SK-N-SH (cell line): ENCODE results near the gene DYNLL1. TPM values are rescaled to one million over a fixed set of nuclear protein-coding genes. Genes with fewer than 3 reads are reported as not detected.
"Not testable (repeated sequence)": the region's sequence is repeated elsewhere in the genome, so short reads cannot be mapped to it uniquely, and the experiment has no call there.

ENCODE experiments used
- CTCF ChIA-PET: fragments of 300-600, 350-600 bp; formaldehyde crosslinking; extraction: SDS; loops from one replicate; lab custom pipeline; 2021; lab: Yijun Ruan, JAX
- POLR2A ChIA-PET: fragments of 350-600 bp; sonication (Branson Sonifier 250); formaldehyde crosslinking; extraction: SDS; loops from one replicate; lab custom pipeline; 2020; ENCODE audit warnings: antibody characterized with exemption, inconsistent platforms; lab: Yijun Ruan, JAX
- DNase-seq: peaks from one replicate; pipeline ENCODE4 v3.0.0; 2012
- H2AFZ ChIP-seq: fragments of 200-600 bp; sonication (generic); 2 replicates; pipeline ENCODE4 v1.8.1; 2016; ENCODE audit warnings: antibody characterized with exemption, mild to moderate bottlenecking, low read depth
- H3F3A ChIP-seq: fragments of 200-600 bp; sonication (generic); replicated peaks from 2 replicates; pipeline ENCODE3; 2016; ENCODE audit warnings: antibody characterized with exemption, mild to moderate bottlenecking; ENCODE audit not compliant: insufficient read depth
- H3K27ac ChIP-seq, 2 experiments: fragments of 200-500 bp in 1 of 2; fragments of 200-600 bp in 1 of 2; sonication (Bioruptor generic) in 1 of 2; sonication (generic), shearing (Covaris generic) in 1 of 2; 2 replicates each; pipeline versions ENCODE4 v1.5.1 to v1.6.1; 2014 to 2016; ENCODE audit warnings: low read depth in 2 of 2, inconsistent platforms in 1 of 2, low read length in 1 of 2, mild to moderate bottlenecking in 1 of 2, mixed read lengths in 1 of 2
- H3K27me3 ChIP-seq: fragments of 200-600 bp; sonication (generic), shearing (Covaris generic); 2 replicates; pipeline ENCODE4 v1.6.1; 2016; ENCODE audit warnings: mixed run types; ENCODE audit not compliant: insufficient read depth
- H3K36me3 ChIP-seq, 2 experiments: fragments of 200-500 bp in 1 of 2; fragments of 200-600 bp in 1 of 2; sonication (Bioruptor generic) in 1 of 2; sonication (generic) in 1 of 2; replicated peaks in 1 of 2; 2 replicates each; pipeline versions ENCODE3 to v1.5.1; 2014 to 2016; ENCODE audit warnings: low read length in 1 of 2, mild to moderate bottlenecking in 1 of 2; ENCODE audit not compliant: insufficient read depth in 2 of 2, control insufficient read depth in 1 of 2
- H3K4me1 ChIP-seq, 2 experiments: fragments of 200-500 bp in 1 of 2; fragments of 200-600 bp in 1 of 2; sonication (Bioruptor generic) in 1 of 2; sonication (generic), shearing (Covaris generic) in 1 of 2; 2 replicates each; pipeline versions ENCODE4 v1.5.1 to v1.6.1; 2014 to 2016; ENCODE audit warnings: low read depth in 1 of 2, low read length in 1 of 2, mixed run types in 1 of 2; ENCODE audit not compliant: insufficient read depth in 2 of 2, control insufficient read depth in 1 of 2
- H3K4me2 ChIP-seq: fragments of 200-600 bp; sonication (generic), shearing (Covaris generic); 2 replicates; pipeline ENCODE4 v1.6.1; 2017; ENCODE audit warnings: mixed run types
- H3K4me3 ChIP-seq, 2 experiments: fragments of 200-500 bp in 1 of 2; fragments of 200-600 bp in 1 of 2; sonication (Bioruptor generic) in 1 of 2; sonication (generic), shearing (Covaris generic) in 1 of 2; 2 replicates each; pipeline versions ENCODE4 v1.5.1 to v1.8.1; 2014 to 2016; ENCODE audit warnings: low read depth in 2 of 2, inconsistent platforms in 1 of 2, low read length in 1 of 2, mild to moderate bottlenecking in 1 of 2, mixed read lengths in 1 of 2, moderate library complexity in 1 of 2
- H3K79me2 ChIP-seq: fragments of 200-600 bp; sonication (generic); 2 replicates; pipeline ENCODE4 v1.8.1; 2017; ENCODE audit warnings: mild to moderate bottlenecking; ENCODE audit not compliant: insufficient read depth
- H3K9ac ChIP-seq: fragments of 200-600 bp; sonication (generic); 2 replicates; pipeline ENCODE4 v1.6.1; 2017; ENCODE audit warnings: mixed run types
- H3K9me2 ChIP-seq: fragments of 200-600 bp; sonication (generic); 2 replicates; pipeline ENCODE4 v1.6.1; 2017; ENCODE audit warnings: mixed run types
- H3K9me3 ChIP-seq: fragments of 200-600 bp; sonication (generic); 2 replicates; pipeline ENCODE4 v1.6.1; 2017; ENCODE audit warnings: mixed run types, mild to moderate bottlenecking, moderate library complexity
- H4K20me1 ChIP-seq: fragments of 200-600 bp; sonication (generic); 2 replicates; pipeline ENCODE4 v1.6.1; 2017; ENCODE audit warnings: mild to moderate bottlenecking, mixed run types; ENCODE audit not compliant: insufficient read depth
- EZH2phosphoT487 ChIP-seq: fragments of 200-600 bp; sonication (generic); IDR thresholded peaks from 2 replicates; pipeline ENCODE4 v1.6.1; 2017; ENCODE audit warnings: low read depth, mixed run types, mild to moderate bottlenecking, antibody characterized with exemption, moderate library complexity, borderline replicate concordance
- POLR2AphosphoS5 ChIP-seq: IDR thresholded peaks from 2 replicates; pipeline ENCODE4 v1.6.1; 2012; ENCODE audit warnings: low read depth, low read length
- RFX5 ChIP-seq: IDR thresholded peaks from 2 replicates; pipeline ENCODE4 v1.6.1; 2012; ENCODE audit warnings: mild to moderate bottlenecking, improper control_type of control experiment, low read length
- USF1 ChIP-seq: IDR thresholded peaks from 2 replicates; pipeline ENCODE4 v1.4.0; 2012; ENCODE audit warnings: low read depth, borderline replicate concordance
- YY1 ChIP-seq: IDR thresholded peaks from 2 replicates; pipeline ENCODE4 v1.4.0; 2012; ENCODE audit warnings: low read depth, mild to moderate bottlenecking
- WGBS: methylation state at CpG from one replicate; pipeline ENCODE4 v1.1.6; 2017; ENCODE audit warnings: low lambda C conversion rate; 5-methylcytosine and 5-hydroxymethylcytosine counted together
- polyA plus RNA-seq, 3 experiments: library from polyadenylated mRNA; depleted of rRNA; stranded (reverse); fragments of >200 nt; gene quantifications; 2 replicates each; pipeline ENCODE4 v1.2.3, GENCODE V29; 2012
- TF ChIP-seq, protein P1 (sequence below): IDR thresholded peaks from 2 replicates; pipeline ENCODE4 v1.4.0; 2012; ENCODE audit warnings: low read depth, borderline replicate concordance

DYNLL1 gene
- polyA plus RNA-seq, 1 of the 3 experiments (the other 2 are of a cell fraction) = 607 TPM

DNA sequence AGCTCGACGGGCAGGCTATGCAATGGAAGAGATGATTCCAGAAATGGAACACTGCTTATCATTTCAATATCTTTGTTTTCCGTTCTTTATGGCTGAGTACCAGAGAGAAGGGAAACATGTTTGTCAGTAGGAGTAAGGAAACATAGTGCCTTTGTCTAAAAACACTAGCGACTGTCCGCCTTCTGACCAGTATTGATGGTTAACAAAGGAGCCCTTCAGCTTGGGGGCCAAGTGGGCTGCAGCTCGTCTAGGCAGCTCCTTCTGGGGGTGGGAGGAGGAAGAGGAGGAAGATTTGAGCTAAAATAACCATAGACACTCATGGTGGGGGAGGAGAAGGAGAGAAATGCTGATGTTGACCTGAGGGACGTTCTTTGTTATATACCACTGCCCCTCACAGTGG is 18.1 kb downstream of the DYNLL1 start:
- Histone ChIP-seq H3K9ac (no peak overlapping the region), H3K4me1 (no peaks in the 10 kb centered on the region), H3K9me3 (no peaks in the 10 kb centered on the region), H3K79me2 (no peaks in the 10 kb centered on the region), H4K20me1 (no peaks in the 10 kb centered on the region), H3K9me2 (no peaks in the 10 kb centered on the region), H3K4me2 (no peak overlapping the region), H3K36me3 (peaks cover 5 to 23% of the 10 kb centered on the region in 2 experiments), H3F3A (no peaks in the 10 kb centered on the region), H3K4me3 (no peak overlapping the region), H2AFZ (no peak overlapping the region), H3K27ac (no peak overlapping the region), H3K27me3 (no peaks in the 10 kb centered on the region)
- POLR2A ChIA-PET = no interaction called here
- DNase-seq = no peak
- 93% methylated on average over 7 of the region's 7 CpGs for WGBS
- CTCF ChIA-PET = interaction anchor here (1.5 to 1.7 kb wide), 2 partner anchors 11 to 17 kb away, joined by 3 read pairs; no protein-coding TSS in a partner anchor
- TF ChIP-seq YY1 (no peak), USF1 (no peak), EZH2phosphoT487 (no peak), POLR2AphosphoS5 (no peak), RFX5 (no peak)
- TF ChIP-seq, protein P1, sequence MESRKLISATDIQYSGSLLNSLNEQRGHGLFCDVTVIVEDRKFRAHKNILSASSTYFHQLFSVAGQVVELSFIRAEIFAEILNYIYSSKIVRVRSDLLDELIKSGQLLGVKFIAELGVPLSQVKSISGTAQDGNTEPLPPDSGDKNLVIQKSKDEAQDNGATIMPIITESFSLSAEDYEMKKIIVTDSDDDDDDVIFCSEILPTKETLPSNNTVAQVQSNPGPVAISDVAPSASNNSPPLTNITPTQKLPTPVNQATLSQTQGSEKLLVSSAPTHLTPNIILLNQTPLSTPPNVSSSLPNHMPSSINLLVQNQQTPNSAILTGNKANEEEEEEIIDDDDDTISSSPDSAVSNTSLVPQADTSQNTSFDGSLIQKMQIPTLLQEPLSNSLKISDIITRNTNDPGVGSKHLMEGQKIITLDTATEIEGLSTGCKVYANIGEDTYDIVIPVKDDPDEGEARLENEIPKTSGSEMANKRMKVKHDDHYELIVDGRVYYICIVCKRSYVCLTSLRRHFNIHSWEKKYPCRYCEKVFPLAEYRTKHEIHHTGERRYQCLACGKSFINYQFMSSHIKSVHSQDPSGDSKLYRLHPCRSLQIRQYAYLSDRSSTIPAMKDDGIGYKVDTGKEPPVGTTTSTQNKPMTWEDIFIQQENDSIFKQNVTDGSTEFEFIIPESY = no peak

- CTCF ChIA-PET = interaction anchor here (1.2 to 1.5 kb wide), 2 partner anchors 19 to 68 kb away, joined by 3 read pairs; no protein-coding TSS in a partner anchor
Observed at GRCh38 chr12:120515496-120515895, 19.6 kb downstream of the DYNLL1 start.

DNA sequence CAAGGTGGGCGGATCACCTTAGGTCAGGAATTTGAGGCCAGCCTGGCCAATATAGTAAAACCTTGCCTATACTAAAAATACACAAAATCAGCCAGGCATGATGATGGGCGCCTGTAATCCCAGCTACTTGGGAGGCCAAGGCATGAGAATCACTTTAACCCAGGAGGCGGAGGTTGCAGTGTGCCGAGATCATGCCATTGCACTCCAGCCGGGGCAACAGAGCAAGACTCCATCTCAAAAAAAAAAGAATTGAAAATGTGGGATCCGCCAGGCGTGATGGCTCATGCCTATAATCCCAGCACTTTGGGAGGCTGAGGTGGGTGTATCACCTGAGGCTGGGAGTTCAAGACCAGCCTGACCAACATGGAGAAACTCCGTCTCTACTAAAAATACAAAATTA is 23.4 kb downstream of the DYNLL1 start:
- H3K79me2 ChIP-seq, H4K20me1 ChIP-seq, H2AFZ ChIP-seq, POLR2A ChIA-PET, H3K9ac ChIP-seq, H3K4me2 ChIP-seq, H3K4me3 ChIP-seq, H3K4me1 ChIP-seq, H3K27me3 ChIP-seq, CTCF ChIA-PET, DNase-seq, H3K27ac ChIP-seq, H3K9me2 ChIP-seq, H3K9me3 ChIP-seq, H3F3A ChIP-seq: not testable (repeated sequence)
- H3K36me3 ChIP-seq = peaks cover 0 to 17% of the 10 kb centered on the region in 2 experiments
- 97% methylated on average over 8 of the region's 8 CpGs for WGBS

More at GRCh38 chr12:120515496-120515895, 19.6 kb downstream of the DYNLL1 start:
- Histone ChIP-seq H3K36me3 (peaks cover 4 to 16% of the 10 kb centered on the region in 2 experiments), H3K27ac (no peak overlapping the region), H3K4me3 (no peak overlapping the region), H3K9me3 (no peaks in the 10 kb centered on the region), H3K79me2 (no peaks in the 10 kb centered on the region), H3K9me2 (no peaks in the 10 kb centered on the region), H3F3A (no peaks in the 10 kb centered on the region), H3K27me3 (no peaks in the 10 kb centered on the region), H3K4me2 (no peak overlapping the region), H3K4me1 (no peaks in the 10 kb centered on the region), H3K9ac (no peak overlapping the region), H4K20me1 (no peaks in the 10 kb centered on the region), H2AFZ (no peak overlapping the region)
- no peak for DNase-seq
- POLR2A ChIA-PET = no interaction called here
- TF ChIP-seq POLR2AphosphoS5 = no peak
- WGBS = 95% methylated on average over 2 of the region's 2 CpGs
